NCI-H446 treated with DMSO at 0.1 percent for 48 hours (cell line): Measurements from ENCODE around the gene B4GALNT3.

ENCODE experiments used
- DNase-seq: peaks from one replicate; lab custom pipeline; 2025; lab: John Stamatoyannopoulos, UW

The B4GALNT3 gene

DNA sequence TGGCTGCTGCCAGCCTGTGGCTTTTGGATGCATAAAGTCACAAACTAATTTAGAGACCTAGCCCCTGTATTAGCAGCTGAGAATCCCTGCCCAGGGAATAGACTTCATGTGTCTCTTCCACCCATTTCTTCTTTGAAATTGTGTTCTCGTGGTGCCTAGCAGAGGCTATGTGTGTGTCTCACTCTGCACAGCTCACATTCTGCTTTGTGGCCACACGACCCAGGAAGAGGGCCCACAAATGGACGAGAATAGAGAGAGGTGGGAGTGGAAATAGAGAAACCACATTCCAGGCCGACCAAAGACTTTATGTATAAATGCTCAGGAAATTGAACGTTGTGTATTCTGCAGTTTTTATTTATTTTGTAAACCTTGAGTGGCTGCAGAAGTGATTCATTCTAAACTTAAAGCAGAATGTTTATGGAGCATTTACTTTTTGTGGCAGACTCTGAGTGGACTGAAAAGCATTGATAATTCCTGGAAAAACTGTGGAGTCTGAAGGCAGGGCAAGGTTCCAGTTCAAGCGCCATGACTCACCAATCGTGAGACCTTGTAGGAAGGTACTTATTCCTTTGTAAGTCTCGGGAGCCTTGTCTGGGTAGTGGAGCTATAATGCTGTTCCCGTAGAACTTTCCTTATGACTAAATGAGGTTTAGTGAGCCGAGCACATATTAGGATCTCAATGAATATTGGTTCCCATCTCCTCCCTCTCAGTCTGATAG lies 9.1 kb downstream of the B4GALNT3 start:
- no peak for DNase-seq

DNA sequence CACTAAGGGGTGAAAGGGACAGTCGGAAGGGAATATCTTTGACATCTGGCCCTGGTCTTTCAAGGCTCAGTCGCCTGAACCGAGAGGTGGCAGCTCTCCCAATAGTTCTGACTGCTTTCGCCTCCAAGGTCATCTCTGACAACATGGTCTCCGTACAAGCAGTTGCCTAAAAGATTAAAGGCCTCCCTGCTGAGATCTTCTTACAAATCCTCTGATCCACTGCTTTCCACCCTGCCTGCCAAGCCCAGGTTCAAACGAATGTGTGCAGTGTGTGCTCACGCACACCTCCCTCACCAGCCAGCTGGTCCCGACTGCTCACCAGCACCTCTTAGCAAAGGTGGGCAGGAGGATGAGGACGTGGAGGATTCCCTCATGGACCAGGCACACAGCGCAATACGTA lies 10.4 kb downstream of the B4GALNT3 start:
- DNase-seq = no peak

DNA sequence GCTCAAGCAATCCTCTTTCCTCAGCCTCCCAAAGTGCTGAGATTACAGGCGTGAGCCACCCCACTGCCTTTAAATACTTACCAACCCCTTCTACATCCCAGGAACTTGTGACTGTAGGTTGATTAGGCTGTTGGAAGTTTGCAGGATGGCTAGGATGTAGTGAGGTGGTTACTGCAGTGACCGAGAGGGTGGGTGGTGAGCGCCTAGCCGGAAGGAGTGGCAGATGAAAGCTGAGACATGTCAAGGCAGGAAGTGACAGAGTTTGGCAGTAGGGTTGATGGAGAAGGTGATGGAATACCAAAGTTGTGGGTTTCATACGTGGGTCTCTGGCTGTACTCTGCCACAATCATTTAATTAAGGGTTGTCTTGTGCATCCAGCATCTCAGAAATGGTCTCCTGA lies 13.5 kb downstream of the B4GALNT3 start:
- DNase-seq = no peak

DNA sequence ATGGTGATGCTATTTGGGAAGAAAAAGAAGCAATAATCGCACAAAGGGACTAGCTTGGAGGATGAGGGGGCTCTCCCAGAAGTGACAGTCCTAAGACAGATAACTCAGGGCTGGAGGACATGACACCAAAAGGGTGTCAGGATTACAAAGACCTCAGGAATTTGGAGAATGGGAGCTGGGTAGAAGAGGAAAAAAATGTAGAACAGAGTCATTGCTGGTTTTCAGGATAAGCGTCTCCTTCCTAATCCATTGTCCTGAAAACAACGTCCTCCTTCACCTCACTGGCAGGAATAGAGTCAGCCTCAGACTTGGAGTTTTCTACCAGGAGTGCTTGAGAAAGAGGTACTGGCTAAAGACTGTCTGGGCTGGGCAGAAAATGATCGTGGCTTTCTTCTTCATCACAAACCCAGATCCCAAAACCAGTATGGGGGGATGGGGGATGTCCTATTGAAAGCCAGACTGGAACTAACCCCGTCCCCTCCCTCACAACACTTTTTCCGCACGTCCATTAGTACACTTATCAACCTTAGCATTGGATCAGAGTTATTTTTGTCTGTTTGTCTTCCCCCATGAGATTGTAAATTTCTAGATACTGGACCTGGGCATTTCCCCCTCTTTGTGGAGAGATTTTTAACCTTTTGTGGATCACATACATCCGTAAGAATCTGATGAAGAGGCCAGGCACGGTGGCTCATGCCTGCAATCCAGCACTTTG lies 14.3 kb downstream of the B4GALNT3 start:
- DNase-seq = no peak

DNA sequence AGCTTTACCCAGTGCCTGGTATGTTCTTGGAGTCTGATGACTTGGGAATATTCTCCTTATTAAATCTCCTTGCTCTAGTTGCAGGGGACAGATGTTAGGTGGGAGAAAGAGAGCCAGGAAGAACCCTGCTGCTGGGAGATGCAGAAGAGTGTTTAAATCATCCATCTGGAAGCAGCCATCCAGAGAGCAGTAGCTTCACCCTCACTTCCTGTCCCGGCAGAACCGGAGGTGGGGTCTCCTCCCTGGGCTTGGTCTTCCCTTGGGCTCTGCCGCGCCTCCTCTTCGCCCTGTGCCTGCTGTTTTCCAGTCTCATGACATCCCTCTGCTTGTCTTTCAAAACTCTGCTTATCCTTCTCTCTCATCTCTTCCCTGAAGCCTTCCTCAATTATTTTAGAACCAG lies 15.5 kb downstream of the B4GALNT3 start:
- no peak for DNase-seq

DNA sequence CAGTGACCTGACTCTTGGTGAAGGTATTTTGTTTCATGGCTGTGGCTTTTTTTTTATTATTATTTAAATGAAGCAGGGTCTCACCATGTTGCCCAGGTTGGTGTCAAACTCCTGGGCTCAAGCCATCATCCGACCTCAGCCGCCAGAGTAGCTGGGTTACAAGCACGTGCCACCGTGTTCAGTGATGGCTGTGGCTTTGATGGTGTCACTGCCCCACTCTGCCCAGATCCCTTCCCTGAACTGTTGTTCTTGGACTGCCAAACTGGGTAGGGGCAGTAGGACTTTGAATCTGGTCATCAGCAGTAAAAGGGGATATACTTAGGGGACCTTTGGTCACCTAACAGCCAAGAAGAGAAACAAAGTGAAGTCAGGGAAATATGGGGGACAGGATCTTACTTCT lies 19.4 kb downstream of the B4GALNT3 start:
- no peak for DNase-seq

DNA sequence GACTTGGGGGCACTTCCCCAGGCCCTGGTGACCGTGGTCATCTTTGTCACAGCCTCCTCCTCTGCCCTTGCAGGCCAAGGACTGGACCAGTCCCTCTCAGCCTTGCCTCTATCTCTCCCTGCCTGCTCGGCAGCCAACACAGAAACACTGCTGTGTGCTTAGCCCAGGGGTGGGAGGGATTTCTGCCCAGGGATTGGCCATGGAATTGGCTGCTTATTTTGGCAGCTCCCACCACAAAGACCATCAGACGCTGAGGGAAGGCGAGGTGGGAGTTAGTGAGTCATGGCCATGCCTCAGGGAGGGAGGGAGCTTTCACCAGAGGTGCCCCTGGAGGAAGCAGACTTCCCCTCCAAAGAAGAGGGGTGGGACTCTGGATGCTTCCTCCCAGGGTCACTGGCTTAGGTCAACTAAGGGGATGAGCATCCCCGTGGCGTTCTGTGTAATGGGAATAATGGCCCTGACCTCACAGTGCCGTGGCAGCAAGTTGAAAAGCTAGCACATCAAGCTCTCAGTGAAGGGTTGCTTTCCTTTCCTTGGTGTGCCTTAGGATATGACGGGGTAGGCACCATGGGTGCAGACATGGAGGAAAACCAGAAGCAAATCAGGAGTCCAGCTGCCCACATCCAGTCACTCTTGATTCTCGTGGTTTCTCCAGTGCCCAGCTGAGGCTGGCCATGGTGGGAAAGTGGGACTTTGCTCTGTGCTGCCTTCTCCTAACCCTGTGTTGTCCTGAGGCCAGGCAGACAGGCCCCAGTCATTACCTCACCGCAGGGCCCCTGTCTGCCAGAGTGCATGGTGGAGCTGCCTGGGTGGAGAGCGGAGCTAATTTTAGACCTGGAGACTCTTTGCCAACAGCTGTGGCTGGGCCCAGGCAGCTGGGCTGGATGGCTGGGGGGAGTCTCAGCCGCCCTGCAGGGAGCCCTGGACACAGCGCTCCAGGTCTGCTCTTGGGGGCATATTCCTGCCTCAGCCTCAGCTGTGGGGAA lies 21.4 kb downstream of the B4GALNT3 start:
- DNase-seq = no peak

DNA sequence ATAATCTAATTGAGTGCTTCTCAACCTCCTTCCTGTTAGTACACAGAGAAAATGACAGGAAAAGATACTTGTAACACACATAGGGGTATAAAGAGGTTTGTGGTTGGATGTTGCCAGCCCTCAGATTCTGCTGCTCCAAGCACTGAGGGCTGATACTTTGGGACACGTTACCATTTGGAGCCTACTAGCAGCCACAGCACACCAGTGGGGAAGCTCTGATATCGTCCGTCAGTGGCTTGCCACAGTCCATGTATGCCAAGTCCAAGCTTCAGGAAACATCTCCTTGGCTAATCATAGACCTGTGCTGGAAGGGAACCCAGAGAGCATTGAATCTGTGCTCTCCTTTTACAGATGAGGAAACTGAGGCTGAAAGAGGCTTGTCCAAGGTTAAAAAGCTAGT lies 22.3 kb downstream of the B4GALNT3 start:
- no peak for DNase-seq

DNA sequence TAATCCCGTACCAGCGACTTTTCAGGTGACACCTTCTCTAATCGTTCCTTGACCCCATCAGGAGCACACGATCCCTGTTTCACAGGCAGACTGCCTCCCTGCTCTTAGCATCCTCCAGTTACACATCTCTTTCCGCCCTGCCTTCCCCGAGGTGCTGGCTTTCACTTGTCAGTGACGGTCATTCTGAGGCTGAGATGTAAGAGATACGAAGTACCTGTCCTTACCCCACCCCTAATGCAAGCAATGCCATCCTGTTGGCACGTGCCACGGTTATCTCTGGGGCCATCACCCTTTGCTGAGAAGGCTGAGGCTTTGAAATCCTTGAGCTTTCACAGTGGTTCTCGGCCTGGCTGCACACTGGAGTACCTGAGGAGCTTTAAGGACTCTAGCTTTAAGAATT lies 24.4 kb downstream of the B4GALNT3 start:
- DNase-seq = no peak

DNA sequence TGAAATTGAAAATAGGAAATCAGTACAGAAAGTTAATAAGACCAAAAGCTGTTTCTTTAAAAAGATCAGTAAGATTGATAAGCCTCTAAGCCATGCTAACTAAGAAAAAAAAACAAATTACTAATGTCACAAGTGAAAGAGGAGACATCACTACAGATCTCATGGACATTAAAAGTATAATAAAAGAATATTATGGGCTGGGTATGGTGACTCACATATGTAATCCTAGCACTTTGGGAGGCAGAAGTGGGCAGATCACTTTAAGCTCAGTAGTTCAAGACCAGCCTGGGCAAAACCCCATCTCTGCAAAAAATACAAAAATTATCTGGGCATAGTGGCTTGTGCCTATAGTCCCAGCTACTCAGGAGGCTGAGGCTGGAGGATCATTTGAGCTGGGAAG lies 30.5 kb downstream of the B4GALNT3 start:
- no peak for DNase-seq

DNA sequence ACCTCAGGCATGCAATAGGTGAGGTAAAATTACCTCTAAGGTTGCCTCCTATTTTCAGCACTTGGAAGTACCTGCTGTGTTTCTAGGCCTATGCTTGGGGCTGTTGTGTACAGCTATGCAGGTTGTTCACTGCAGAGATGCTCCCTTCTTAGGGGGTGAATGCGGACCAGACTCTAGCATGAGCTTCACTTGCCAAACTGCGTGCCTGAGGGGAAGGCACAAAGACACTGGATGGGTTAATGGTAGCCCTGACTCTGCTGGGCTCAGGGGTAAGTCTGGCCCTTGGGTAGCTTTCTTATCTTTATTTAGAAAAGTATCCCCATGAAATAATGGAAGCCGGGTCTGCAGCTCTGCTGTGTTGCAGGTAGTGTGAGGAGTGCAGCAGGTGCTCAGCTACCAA lies 35.7 kb downstream of the B4GALNT3 start:
- no peak for DNase-seq

DNA sequence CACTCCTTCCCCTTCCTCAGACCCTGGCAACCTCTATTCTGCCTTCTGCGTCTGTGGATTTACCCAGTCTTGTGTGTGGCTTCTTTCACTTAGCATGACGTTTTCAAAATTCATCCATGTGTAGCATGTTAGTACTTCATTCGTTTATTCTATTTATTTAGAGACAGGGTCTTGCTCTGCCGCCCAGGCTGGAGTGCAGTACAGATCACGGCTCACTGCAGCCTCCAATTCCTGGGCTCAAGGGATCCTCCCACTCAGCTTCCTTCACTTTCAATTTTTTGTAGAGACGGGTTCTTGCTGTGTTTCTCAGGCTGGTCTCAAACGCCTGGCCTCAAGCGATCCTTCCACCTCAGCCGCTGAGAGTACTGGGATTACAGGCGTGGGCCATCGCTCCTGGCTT lies 37.0 kb downstream of the B4GALNT3 start:
- no peak for DNase-seq

DNA sequence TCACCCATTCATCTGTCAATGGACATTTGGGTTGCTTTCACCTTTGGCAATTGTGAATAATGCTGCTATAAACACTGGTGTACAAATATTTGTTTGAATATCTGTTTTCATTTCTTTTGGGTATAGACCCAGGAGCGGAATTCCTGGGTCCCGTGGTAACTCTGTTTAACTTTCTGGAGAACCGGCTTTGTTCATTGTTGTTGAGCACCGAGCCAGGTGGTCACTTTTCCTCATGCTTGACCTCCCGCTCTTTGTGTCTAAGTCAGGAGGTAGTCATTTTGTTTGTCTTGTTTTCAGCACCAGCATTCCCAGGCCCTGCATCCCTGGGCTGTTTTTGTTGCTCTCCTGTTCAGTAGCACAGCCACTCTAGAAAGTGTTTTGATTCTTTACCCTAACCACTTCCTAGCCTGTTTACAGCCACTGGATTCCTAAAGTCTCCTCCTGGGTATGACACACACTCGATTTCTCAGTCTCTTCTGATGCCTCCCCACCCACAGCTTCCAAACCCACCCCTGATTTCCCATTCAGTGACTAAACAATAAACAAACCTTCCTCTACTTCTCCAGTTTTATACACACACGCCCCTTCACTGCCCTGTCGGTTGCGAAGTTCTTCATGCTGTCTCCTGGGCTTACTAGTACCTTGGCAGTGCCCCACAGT lies 37.9 kb downstream of the B4GALNT3 start:
- no peak for DNase-seq

DNA sequence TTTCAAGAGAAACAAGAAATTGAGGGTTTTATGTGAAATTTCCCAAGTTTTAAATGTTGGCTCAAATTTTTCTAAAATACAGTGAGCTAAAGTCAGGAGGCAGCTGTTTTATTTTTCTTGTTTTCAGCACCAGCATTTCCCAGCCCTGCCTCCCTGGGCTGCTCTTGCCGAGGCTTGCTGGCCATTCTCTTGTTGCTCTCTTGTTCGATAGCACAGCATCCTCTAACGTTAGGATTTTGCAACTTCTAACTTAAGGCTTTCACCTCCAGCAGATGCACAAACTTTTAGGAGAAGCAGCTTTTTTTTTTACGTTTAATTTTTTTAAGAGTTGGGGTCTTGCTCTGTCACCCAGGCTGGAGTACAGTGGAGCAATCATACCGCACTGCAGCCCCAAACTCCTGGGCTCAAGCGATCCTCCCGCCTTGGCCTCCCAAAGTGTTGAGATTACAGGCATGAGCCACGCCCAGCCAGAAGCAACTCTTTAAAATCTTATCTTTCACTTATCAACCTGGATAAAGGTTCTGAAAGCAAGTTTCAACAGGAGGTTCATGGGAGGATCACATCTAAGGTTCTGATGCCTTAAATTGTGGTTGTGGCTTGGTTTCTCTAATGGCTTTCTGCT lies 40.2 kb downstream of the B4GALNT3 start:
- no peak for DNase-seq

DNA sequence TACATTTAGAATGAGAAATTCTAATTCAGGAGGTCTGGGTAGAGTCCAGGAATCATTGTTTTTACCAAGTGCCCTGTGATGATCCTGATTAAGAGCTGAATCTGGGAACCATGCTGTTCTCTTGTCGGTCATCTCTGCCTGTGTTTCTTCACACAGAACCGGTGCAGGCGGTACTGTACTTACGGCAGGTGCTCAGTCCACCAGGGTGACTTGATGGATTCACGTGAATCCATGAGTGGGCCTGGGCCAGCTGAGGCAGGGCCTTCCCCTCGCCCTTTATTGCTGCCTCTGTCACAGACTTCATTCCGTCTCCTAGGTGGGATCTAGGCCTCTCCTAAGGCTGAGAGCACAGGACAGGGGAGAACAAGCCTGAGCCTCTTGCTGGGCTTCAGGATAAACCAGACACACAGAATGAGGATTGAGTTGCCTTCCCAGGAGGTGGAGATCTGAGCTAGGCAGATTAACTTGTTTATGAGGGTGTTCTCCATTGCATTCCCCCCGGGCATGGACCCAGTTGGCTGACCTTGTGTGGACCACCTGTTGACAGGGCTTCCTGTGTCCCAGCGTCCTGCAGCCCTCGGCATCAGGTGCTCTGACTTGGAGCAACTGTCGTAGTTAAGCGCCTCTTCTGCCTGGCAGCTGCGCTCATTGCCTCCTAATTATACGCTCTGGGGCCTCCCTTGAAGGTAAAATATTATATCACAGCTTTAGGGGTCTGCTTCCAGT lies 42.1 kb downstream of the B4GALNT3 start:
- no peak for DNase-seq

DNA sequence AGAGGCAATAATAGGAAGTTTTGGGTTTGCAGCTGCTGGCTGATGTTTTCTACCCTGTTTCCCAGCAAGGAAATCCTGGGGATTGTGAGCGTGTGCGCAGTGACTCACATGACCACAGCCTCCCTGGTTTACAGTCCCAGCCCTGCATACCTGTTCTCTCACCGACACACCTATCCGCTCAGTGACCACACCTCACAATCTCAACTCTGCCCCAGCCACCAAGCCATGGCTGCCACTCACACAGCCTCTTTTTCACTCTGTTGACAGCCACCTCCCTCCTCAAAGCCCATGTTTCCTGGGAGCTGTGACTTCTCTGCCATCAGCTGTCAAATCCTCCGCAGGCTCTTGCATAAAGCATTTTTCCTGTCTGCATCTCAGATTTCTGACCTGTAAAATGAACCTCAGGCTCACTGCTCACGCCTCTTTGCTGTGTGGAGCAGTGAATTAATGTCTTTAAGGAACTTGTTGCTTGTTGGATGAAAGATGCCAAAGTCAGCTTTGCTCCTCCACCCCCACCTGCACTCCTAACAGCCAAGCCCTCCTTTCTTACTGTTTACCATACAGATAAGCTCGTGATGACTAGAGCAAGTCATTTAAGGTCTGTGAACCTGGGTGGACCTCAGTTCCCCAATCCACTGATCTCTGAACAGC lies 43.5 kb downstream of the B4GALNT3 start:
- DNase-seq = no peak

DNA sequence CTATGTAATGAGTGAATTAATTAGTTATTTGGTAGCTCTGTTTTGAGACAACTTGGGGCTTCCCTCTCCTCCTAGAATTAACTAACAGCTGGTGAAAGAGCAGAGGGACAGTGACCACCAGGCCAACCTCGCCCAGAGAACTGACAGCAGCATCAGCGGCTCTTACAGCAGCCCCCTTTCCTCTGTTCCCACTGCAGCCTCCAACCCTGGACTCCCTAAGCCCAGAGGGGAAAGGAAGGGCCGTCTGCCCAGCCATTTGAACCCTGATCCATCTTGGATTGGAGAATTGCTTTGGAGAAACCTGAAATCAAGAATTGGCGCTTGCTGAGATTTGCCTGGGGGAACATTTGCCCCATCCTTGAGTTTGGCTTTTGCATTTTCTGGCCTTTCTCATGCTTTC lies 45.5 kb downstream of the B4GALNT3 start:
- DNase-seq = no peak

DNA sequence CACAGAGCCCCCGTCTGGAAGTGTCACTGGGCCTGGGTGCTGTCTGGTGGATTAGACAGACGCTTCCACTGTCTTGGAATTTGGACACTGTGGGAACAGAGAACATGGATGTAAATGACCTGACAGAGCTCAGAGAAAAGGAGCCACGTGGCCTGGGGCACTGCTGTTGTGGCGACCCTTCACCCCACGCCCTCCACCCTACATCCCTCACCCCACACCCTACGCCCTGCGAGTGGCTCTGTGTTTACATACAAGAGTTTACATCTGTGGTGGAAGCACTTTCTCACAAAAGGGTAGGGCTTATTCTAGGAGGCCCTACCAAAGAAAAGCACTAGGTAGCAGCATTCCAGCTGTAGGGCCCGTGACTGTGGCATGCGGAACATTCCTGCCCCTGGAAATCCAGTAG lies 47.7 kb downstream of the B4GALNT3 start:
- no peak for DNase-seq

DNA sequence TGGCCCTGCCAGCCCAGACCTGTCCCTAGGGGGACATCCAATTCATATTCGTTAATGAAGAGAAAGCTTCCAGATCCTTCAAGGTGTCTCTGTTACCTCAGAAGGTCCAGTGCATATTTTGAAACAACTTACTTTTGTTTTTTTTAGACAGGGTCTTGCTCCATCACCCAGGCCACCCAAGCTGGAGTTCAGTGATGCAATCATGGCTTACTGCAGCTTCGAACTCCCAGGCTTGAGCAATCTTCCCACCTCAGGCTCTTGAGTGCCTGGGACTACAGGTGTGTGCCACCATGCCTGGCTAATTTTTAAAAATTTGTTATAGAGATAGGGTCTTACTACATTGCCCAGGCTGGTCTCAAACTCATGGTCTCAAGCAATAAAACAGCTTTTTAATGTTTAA lies 48.4 kb downstream of the B4GALNT3 start:
- no peak for DNase-seq

DNA sequence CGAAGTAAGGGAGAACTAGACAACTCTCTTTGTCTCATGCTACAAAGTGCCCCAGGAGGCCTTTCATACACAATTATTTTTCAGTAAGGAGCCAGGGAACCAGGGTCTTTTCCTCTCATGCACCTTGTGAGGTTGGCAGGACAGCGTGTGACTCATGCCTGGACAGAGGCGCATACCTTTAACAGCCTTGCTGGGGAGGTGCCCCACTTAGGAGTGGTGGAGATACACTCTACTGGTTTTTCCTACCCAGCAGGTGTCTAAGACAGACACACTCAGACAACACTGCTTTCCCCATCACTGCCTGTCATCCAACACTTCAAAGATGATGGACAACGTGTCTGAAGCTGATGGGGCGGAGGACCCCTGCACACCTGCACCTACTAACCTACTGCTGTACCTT lies 49.1 kb downstream of the B4GALNT3 start:
- DNase-seq = no peak
